Memory B cell (primary cell): ENCODE data around the gene OR52I1.

Experiments used
- ATAC-seq: fragments of 150-1000 bp; cut with Tn5 transposase; 2 replicates; pipeline ENCODE4 v1.10.0; 2021; ENCODE audit warnings: low read depth, mild to moderate bottlenecking, moderate library complexity
- DNase-seq, 2 donors: peaks; one replicate each; pipeline ENCODE4 v3.0.0; 2022; ENCODE audit warnings: low spot score in 2 of 2
- H3K27ac Mint-ChIP-seq: one replicate; pipeline ENCODE4 v1.8.0; 2022; ENCODE audit warnings: mild to moderate bottlenecking, moderate library complexity, mixed read lengths
- H3K27me3 Mint-ChIP-seq: one replicate; pipeline ENCODE4 v1.8.0; 2022; ENCODE audit warnings: mixed read lengths
- H3K36me3 Mint-ChIP-seq: one replicate; pipeline ENCODE4 v1.8.0; 2022; ENCODE audit warnings: mild to moderate bottlenecking, mixed read lengths
- H3K4me1 Mint-ChIP-seq: one replicate; pipeline ENCODE4 v1.8.0; 2022; ENCODE audit warnings: mixed read lengths
- H3K4me3 Mint-ChIP-seq: one replicate; pipeline ENCODE4 v1.8.0; 2022; ENCODE audit warnings: mild to moderate bottlenecking, moderate library complexity, mixed read lengths
- H3K9me3 Mint-ChIP-seq: one replicate; pipeline ENCODE4 v1.8.0; 2022; ENCODE audit warnings: mixed read lengths

The OR52I1 gene

GRCh38 chr11:4637662-4638047, 43.8 kb downstream of the OR52I1 start:
- DNase-seq, result no peak
- Mint-ChIP-seq H3K4me1 (no peaks in the 10 kb centered on the region), H3K27me3 (peaks cover 12% of the 10 kb centered on the region), H3K9me3 (no peaks in the 10 kb centered on the region), H3K4me3 (no peak overlapping the region), H3K36me3 (no peaks in the 10 kb centered on the region), H3K27ac (no peak overlapping the region)
- no peak for ATAC-seq

DNA sequence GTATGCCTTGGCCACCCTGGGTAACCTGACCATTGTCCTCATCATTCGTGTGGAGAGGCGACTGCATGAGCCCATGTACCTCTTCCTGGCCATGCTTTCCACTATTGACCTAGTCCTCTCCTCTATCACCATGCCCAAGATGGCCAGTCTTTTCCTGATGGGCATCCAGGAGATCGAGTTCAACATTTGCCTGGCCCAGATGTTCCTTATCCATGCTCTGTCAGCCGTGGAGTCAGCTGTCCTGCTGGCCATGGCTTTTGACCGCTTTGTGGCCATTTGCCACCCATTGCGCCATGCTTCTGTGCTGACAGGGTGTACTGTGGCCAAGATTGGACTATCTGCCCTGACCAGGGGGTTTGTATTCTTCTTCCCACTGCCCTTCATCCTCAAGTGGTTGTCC, 46.1 kb downstream of the OR52I1 start:
- Mint-ChIP-seq H3K36me3 (no peaks in the 10 kb centered on the region), H3K27me3 (peaks cover 19% of the 10 kb centered on the region), H3K4me1 (no peaks in the 10 kb centered on the region), H3K9me3 (no peaks in the 10 kb centered on the region), H3K4me3 (no peak overlapping the region), H3K27ac (no peak overlapping the region)
- no peak for ATAC-seq
- DNase-seq, result no peak

- H3K36me3 Mint-ChIP-seq, result no peaks in the 10 kb centered on the region
- no peak overlapping the region for H3K27ac Mint-ChIP-seq
- H3K4me3 Mint-ChIP-seq, result no peak overlapping the region
- no peaks in the 10 kb centered on the region for H3K4me1 Mint-ChIP-seq
- no peak for ATAC-seq
- no peaks in the 10 kb centered on the region for H3K9me3 Mint-ChIP-seq
- DNase-seq, result no peak
- H3K27me3 Mint-ChIP-seq, result peaks cover 21% of the 10 kb centered on the region
These were observed 47.7 kb downstream of the OR52I1 start for GRCh38 chr11:4641501-4641900.

GRCh38 chr11:4642043-4642442, 48.2 kb downstream of the OR52I1 start:
- H3K4me3 Mint-ChIP-seq, result no peak overlapping the region
- H3K9me3 Mint-ChIP-seq, result no peaks in the 10 kb centered on the region
- no peak overlapping the region for H3K27ac Mint-ChIP-seq
- DNase-seq, result no peak
- H3K27me3 Mint-ChIP-seq, result peaks cover 21% of the 10 kb centered on the region
- H3K4me1 Mint-ChIP-seq, result no peaks in the 10 kb centered on the region
- ATAC-seq, result no peak
- H3K36me3 Mint-ChIP-seq, result no peaks in the 10 kb centered on the region

GRCh38 chr11:4643076-4643475, 49.2 kb downstream of the OR52I1 start:
- ATAC-seq, result no peak

GRCh38 chr11:4643682-4644081, 49.8 kb downstream of the OR52I1 start, which contains the start of gene OR51E1:
OR51E1 (plus strand) TSS chr11:4643982; CDS start chr11:4652527, 8,545 bp downstream.
- H3K36me3 Mint-ChIP-seq, result no peaks in the 10 kb centered on the region

More at GRCh38 chr11:4643076-4643475, 49.2 kb downstream of the OR52I1 start:
- Mint-ChIP-seq H3K27me3 (peaks cover 21% of the 10 kb centered on the region), H3K36me3 (no peaks in the 10 kb centered on the region), H3K27ac (no peak overlapping the region), H3K4me3 (no peak overlapping the region), H3K4me1 (no peaks in the 10 kb centered on the region), H3K9me3 (no peaks in the 10 kb centered on the region)
- DNase-seq, result no peak

DNA sequence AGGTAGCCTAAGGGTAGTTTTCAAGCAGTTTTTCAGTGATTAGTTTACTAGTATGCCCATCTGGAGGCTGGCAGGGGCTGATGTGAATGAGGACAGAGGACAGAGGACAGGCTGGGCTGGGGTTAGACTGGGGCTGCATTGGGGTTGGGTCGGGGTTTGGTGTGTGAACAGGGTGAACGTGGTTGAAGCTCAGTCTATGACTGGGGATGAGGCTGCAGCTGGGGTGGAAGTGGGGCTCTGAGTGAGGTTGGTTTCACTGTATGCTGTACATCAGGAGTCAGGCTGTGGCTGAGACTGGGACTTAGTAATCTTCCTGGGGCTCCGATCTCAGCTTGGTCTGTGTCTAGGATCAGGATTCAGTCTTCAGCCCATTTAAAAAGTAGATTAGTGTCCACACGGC, 50.4 kb downstream of the OR52I1 start:
- DNase-seq (no peak), ATAC-seq (no peak)
- no peak overlapping the region for H3K4me3 Mint-ChIP-seq
- no peaks in the 10 kb centered on the region for H3K36me3 Mint-ChIP-seq
- peaks cover 23% of the 10 kb centered on the region for H3K27me3 Mint-ChIP-seq
- H3K9me3 Mint-ChIP-seq, result no peaks in the 10 kb centered on the region
- H3K4me1 Mint-ChIP-seq, result no peaks in the 10 kb centered on the region
- H3K27ac Mint-ChIP-seq, result no peak overlapping the region

More at GRCh38 chr11:4643682-4644081, 49.8 kb downstream of the OR52I1 start, which contains the start of gene OR51E1:
- DNase-seq (no peak), ATAC-seq (no peak)
- peaks cover 21% of the 10 kb centered on the region for H3K27me3 Mint-ChIP-seq
- H3K27ac Mint-ChIP-seq, result no peak within 1 kb of the TSS
- H3K4me1 Mint-ChIP-seq, result no peaks in the 10 kb centered on the region
- no peak within 1 kb of the TSS for H3K4me3 Mint-ChIP-seq
- H3K9me3 Mint-ChIP-seq, result no peaks in the 10 kb centered on the region
